Activated CD4-positive, alpha-beta T cell treated with anti-CD3 and anti-CD28 coated beads for 1 hour (primary cell): ENCODE measurements around the gene HOXC4.
"Not testable (repeated sequence)": the region's sequence is repeated elsewhere in the genome, so short reads cannot be mapped to it uniquely, and the experiment has no call there.

Experiments
- DNase-seq: peaks from one replicate; pipeline ENCODE4 v3.0.0-alpha.2; 2020

Gene HOXC4

DNA sequence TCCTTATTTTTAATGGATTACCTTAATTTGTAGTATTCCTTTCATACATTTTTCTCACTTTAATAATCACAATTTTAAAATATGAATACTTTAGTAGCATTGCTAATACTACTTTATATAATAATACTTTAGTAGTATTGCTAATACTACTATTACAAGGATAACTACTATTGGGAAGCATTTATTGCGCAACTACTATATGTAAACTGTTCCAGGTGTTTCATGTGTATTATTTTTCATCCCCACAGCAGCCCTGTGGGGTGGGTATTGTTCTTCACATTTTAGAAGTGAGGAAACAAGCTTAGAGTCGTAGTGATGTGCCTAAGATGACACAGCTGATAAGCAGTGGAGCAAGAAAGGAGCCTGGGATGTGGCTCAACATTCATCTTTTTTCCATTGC, 45.0 kb downstream of the HOXC4 start:
- DNase-seq = not testable (repeated sequence)

DNA sequence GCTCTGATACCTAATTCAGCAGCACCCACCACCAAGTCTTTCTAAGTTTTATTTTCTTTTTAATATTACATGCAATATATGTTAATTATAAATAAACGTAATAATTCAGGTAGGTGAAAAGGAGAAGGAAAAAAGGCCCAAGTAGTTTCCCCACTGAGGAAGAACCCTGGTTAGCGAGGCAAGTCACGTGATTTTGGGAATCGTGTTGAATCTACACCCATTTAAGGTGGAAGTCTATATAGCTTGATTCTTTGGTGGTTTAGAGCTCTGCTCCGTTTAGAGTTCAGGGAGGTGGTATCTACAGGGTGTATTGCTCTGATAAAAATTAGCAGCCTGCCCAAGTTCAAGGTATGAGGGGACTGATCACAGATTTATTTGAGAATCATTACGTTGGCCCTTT, 47.0 kb downstream of the HOXC4 start:
- DNase-seq = not testable (repeated sequence)

DNA sequence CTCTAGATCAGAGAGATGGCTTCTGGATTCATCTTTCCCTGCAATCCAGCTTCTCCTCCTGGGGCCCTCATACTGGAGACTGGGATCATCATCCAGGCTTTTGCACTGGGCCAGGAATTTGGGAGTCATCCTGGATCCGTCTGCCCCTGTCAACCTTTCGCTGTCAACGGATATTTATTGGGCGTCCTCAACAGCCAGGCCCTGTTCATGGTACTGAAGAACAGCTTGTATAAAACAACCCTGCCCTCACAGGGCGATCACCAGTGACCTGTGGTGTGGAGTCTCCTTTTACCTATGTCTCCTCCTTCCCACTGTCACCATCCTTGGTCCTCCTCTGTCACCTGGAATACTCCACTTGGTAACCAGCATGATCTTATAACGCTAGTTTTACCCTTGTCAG, 48.6 kb downstream of the HOXC4 start:
- not testable (repeated sequence) for DNase-seq

DNA sequence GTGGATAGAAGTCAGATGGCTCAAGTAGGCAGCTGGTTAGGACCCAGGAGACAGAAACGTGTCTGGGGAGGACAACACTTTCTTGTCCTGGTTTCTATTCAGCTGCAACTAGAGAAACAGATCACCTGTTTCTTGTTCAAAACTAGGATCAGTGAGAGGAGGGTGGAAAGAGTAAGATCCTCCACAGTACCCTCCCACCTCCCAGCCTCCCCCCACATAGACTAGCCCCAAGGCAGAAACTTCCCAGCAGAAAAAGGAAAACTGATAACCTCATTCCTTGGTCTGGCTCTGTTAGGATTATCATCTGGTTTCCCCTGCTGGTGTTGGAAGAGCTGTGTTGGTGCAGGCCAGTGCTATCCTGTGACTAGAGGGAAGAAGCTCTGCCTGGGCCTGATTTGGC, 50.2 kb downstream of the HOXC4 start:
- DNase-seq = not testable (repeated sequence)
